Liver (tissue), 9 donors: ENCODE measurements around the gene IGHMBP2. TPM values are rescaled to one million over a fixed set of nuclear protein-coding genes. Genes with fewer than 3 reads are reported as not detected.

Experiments used
- DNase-seq: peaks from one replicate; pipeline ENCODE4 v3.0.0-alpha.2; 2017; ENCODE audit warnings: low spot score
- H3K27ac ChIP-seq, 2 donors: one replicate each; pipeline ENCODE4 v1.7.0; 2013; ENCODE audit warnings: inconsistent platforms in 2 of 2, low read length in 2 of 2, control low read depth in 1 of 2, low read depth in 1 of 2, mild to moderate bottlenecking in 1 of 2
- H3K27me3 ChIP-seq, 4 donors: one replicate each; pipeline versions ENCODE4 v1.6.1 to v1.7.0; 2013; ENCODE audit warnings: low read length in 3 of 4, inconsistent platforms in 1 of 4, mild to moderate bottlenecking in 1 of 4, moderate library complexity in 1 of 4; ENCODE audit not compliant: control insufficient read depth in 4 of 4, insufficient read depth in 4 of 4
- H3K36me3 ChIP-seq, 4 donors: one replicate each; pipeline versions ENCODE4 v1.6.1 to v1.7.0; 2013; ENCODE audit warnings: low read length in 3 of 4, mild to moderate bottlenecking in 3 of 4, low read depth in 1 of 4, moderate library complexity in 1 of 4; ENCODE audit not compliant: control insufficient read depth in 4 of 4, insufficient read depth in 3 of 4
- H3K4me1 ChIP-seq, 4 donors: one replicate each; pipeline versions ENCODE4 v1.6.1 to v1.7.0; 2013; ENCODE audit warnings: low read length in 3 of 4, mild to moderate bottlenecking in 3 of 4, moderate library complexity in 1 of 4; ENCODE audit not compliant: control insufficient read depth in 4 of 4, insufficient read depth in 4 of 4
- H3K4me3 ChIP-seq, 3 donors: one replicate each; pipeline versions ENCODE4 v1.6.1 to v1.7.0; 2013; ENCODE audit warnings: low read length in 3 of 3, control low read depth in 1 of 3, low read depth in 1 of 3, mild to moderate bottlenecking in 1 of 3
- H3K9ac ChIP-seq, 2 donors: one replicate each; pipeline ENCODE4 v1.7.0; 2013; ENCODE audit warnings: low read length in 2 of 2, mild to moderate bottlenecking in 2 of 2, moderate library complexity in 2 of 2, control low read depth in 1 of 2, low read depth in 1 of 2
- H3K9me3 ChIP-seq, 4 donors: one replicate each; pipeline versions ENCODE4 v1.6.1 to v1.7.0; 2013; ENCODE audit warnings: low read length in 3 of 4; ENCODE audit not compliant: control insufficient read depth in 4 of 4
- CTCF ChIP-seq: fragments of 150-350 bp; IDR thresholded peaks from 2 replicates; pipeline ENCODE4 v1.5.1; 2017; ENCODE audit warnings: improper control_type of control experiment, low read depth, low read length; ENCODE audit not compliant: missing input control
- EGR1 ChIP-seq, 2 donors: IDR thresholded peaks; 2 replicates each; pipeline ENCODE4 v1.6.1; 2016 to 2018; ENCODE audit warnings: antibody characterized with exemption in 2 of 2, low read depth in 2 of 2
- FOXA1 ChIP-seq: IDR thresholded peaks from 2 replicates; pipeline ENCODE4 v1.6.1; 2016; ENCODE audit warnings: antibody characterized with exemption
- FOXA2 ChIP-seq: IDR thresholded peaks from 2 replicates; pipeline ENCODE4 v1.6.1; 2016; ENCODE audit warnings: antibody characterized with exemption
- NR2F2 ChIP-seq: IDR thresholded peaks from 2 replicates; pipeline ENCODE4 v1.6.1; 2016; ENCODE audit warnings: antibody characterized with exemption
- RXRA ChIP-seq, 2 donors: IDR thresholded peaks; 2 replicates each; pipeline ENCODE4 v1.6.1; 2017 to 2018; ENCODE audit warnings: antibody characterized with exemption in 2 of 2, mild to moderate bottlenecking in 1 of 2
- TAF1 ChIP-seq: conservative IDR thresholded peaks from 2 replicates; pipeline ENCODE4 v1.6.1; 2016; ENCODE audit warnings: antibody characterized with exemption, mild to moderate bottlenecking
- YY1 ChIP-seq: IDR thresholded peaks from 2 replicates; pipeline ENCODE4 v1.6.1; 2016; ENCODE audit warnings: antibody characterized with exemption, mild to moderate bottlenecking
- ZBTB33 ChIP-seq: IDR thresholded peaks from 2 replicates; pipeline ENCODE4 v1.6.1; 2016; ENCODE audit warnings: antibody characterized with exemption
- WGBS: extraction: QIAGEN DNeasy Blood & Tissue Kit; methylation state at CpG from one replicate; pipeline ENCODE4 v1.1.7; 2013; 5-methylcytosine and 5-hydroxymethylcytosine counted together
- polyA plus RNA-seq, 2 donors: library from polyadenylated mRNA; stranded (reverse) in 1 of 2; unstranded in 1 of 2; fragments of 200-250 nt in 1 of 2; fragments of >200 nt in 1 of 2; fragmentation: Nextera tagmentation in 1 of 2; extraction: Ambion mirVana in 1 of 2; gene quantifications; one replicate each; pipeline versions ENCODE4 v1.2.1 to v1.2.3, GENCODE V29; 2013 to 2015
- total RNA-seq, 2 donors: library from RNA; depleted of rRNA; stranded (reverse); fragments of >200 nt; gene quantifications; one replicate each; pipeline ENCODE4 v1.2.3, GENCODE V29; 2014
- donor health status: healthy.
- donor health status: healthy.
- donor health status: healthy.
- donor health status: healthy.
- donor health status: healthy.

IGHMBP2 gene
- total and polyA plus RNA-seq, 4 donors: 5.7 to 14.0 (median 7.0) TPM

DNA sequence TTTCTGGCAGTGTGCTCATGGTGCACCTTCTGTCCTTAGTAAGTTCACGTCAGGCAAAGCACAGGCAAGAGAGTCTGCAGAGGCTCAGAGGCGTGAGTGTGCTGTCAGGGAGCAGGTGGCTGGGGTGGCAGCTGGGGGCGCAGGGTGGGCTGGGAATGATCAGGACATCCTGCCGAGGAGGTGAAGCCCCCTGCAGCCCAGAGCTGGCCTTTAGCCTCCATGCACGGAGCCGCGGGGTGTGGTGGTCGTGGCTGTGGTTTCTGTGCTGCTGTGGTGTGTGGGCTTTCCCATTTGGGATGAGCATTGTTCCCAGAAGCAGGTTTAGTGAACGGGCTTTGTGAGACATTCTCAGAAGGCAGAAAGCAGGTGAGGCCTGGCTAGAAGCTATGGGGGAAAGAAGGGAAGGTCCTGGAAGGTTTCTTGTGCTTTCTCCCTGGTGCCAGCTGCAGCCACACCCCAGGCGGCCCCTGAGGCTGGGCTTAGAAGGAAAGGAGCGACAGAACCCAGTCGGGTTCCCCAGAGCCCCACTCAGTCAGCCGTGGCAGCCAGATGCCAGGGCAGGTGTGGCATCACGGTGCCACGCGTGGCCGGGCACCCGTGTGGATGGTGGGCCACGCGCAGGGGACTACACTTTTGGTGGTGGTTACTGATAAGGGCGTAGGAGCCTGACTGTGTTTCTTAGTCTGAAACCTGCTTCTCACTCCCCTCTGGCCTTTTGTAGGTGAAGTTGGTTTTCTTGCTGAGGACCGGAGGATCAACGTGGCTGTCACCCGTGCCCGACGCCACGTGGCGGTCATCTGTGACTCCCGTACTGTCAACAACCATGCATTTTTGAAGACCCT is 32.0 kb downstream of the IGHMBP2 start:
- peaks cover 25 to 72% (median 28%) of the 10 kb centered on the region in 4 donors for H3K36me3 ChIP-seq
- H3K4me1 ChIP-seq: no peaks in the 10 kb centered on the region
- H3K27me3 ChIP-seq: no peaks in the 10 kb centered on the region
- DNase-seq: no peak
- no peaks in the 10 kb centered on the region for H3K9me3 ChIP-seq
- WGBS: 97% methylated on average over 29 of the region's 29 CpGs
- no peak for TF ChIP-seq TAF1
- no peak for TF ChIP-seq YY1
- TF ChIP-seq EGR1 (IDR thresholded peaks at IDR 0.05; ENCODE audit: low read depth in 2 of 2): no peak
- no peak for TF ChIP-seq FOXA2
- no peak for TF ChIP-seq CTCF
- no peak for TF ChIP-seq NR2F2
- no peak overlapping the region for H3K27ac ChIP-seq
- no peak overlapping the region for H3K9ac ChIP-seq
- H3K4me3 ChIP-seq: no peak overlapping the region

DNA sequence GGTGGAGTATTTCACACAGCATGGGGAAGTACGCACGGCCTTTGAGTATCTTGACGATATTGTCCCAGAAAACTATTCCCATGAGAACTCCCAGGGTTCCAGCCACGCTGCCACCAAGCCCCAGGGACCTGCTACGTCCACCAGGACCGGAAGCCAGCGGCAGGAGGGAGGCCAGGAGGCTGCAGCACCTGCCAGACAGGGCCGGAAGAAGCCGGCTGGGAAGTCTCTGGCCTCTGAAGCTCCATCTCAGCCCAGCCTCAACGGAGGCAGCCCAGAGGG is 32.6 kb downstream of the IGHMBP2 start:
- WGBS: 97% methylated on average over 10 of the region's 10 CpGs

More for the DNA sequence above, 32.6 kb downstream of the IGHMBP2 start:
- Histone ChIP-seq H3K36me3 (peaks cover 25 to 72% (median 27%) of the 10 kb centered on the region in 4 donors), H3K4me3 (no peak overlapping the region), H3K9ac (no peak overlapping the region), H3K27me3 (no peaks in the 10 kb centered on the region), H3K4me1 (no peaks in the 10 kb centered on the region), H3K27ac (no peak overlapping the region), H3K9me3 (no peaks in the 10 kb centered on the region)
- no peak for DNase-seq
- TF ChIP-seq RXRA (IDR thresholded peaks at IDR 0.05): no peak
- TF ChIP-seq CTCF: no peak
- TF ChIP-seq NR2F2: no peak
- TF ChIP-seq ZBTB33: no peak
- TF ChIP-seq FOXA1: no peak
